Endothelial cell of hepatic sinusoid (primary cell): ENCODE measurements around the gene PSORS1C1.

Experiments
- in situ Hi-C: cut with HindIII; loops from 2 replicates; pipeline ENCODE4 v1.10.0; 2017; ENCODE audit warnings: low sequenced_read_pairs

The PSORS1C1 gene

DNA sequence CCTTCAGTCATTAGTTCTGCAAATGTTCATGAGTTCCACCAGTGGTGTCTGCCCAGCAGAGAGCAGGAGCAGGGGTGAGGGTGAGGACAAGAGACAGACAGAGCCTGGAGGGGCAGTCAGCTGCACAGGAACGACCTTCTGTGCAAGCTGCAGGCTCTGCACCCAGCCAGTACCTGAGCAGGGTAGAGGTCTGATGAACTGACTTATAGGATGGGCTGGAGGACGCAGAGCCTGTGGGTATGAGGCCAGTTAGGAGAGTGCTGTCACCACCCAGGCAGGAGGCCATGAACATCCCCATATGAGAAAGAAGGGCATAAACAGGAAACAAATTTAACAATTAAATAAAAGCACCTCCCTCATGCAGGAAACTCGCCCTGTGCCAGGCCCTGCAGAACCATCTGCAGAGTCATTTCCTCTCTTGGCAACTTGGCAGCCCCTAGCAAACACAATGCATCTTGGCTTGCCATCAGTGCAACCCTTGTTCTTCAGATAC lies 20.2 kb upstream of the PSORS1C1 start:
- in situ Hi-C loops: no loop called here

DNA sequence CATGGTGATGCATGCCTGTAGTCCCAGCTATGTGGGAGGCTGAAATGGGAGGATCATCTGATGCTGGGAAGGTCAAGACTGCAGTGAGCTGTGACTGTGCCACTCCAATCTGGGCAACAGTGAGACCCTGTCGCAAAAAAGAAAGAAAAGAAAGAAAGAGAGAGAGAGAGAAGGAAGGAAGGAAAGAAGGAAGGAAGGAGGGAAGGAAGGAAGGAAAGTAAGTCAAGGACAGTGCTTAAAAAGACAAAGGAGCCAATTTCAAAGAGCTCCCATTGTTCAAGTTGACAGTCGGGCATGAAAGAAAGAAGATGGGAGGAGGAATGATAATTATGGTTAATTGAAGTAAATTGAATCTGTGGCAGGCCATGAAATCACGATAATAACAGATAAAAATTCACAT lies 18.4 kb upstream of the PSORS1C1 start:
- in situ Hi-C loops: no loop called here

DNA sequence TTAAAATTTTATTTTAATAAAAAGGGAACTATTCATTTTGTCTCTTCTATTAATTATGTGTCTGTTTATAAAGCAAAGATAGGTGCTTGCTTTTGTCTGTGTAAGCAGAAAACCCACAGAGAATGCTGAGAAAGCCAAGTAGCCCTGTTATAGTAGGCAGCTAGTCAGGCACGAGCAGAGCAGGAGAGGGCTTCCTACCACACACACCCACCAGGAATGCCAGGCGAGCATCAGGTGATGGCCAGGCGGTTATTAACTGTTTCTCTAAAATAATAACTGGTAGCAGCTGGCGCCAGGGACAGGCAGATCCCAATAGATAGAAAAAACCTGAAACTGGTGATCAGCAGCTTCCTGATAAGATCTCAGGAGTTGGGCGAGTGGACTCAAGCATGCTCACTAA lies 17.9 kb upstream of the PSORS1C1 start:
- in situ Hi-C loops: no loop called here

DNA sequence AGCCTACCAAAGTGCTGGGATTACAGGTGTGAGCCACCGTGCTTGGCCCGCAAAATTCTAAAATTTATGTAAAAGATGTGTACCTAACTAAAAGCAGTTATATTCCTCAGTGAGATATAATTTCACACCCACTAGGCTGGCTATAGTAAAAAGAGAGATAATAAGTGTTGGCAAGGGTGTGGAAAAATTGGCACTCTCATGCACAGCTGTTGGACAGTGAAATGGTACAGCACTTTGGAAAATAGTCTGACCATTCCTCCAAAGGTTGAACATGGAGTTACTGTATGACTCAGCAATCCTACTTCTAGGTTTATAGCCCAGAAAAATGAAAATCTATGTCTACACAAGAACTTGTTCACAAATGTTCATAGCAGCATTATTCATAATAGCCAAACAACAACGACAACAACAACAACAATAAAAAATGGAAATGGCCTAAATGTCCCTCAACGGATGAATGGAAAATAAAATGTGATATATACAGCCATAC lies 16.1 kb upstream of the PSORS1C1 start:
- in situ Hi-C loops: no loop called here

DNA sequence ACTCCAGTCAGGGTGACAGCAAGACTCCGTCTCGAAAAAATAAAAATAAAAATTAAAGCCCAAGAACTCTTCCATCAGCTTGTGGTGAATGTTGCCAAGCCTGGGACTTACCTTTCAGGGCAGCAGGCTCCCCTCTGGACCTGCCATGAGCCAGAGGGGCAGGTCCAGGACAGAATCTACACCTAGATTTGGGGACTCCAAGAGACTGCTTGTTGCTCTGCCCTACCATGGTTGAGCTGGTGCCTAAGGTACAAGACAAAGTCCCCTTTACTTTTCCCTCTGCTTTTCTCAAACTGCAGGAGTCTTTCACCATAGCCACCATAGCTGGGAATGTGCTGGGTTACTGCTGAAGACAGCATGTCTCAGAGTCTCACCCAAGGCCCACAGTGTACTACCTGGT lies 11.5 kb upstream of the PSORS1C1 start:
- in situ Hi-C loops: no loop called here

DNA sequence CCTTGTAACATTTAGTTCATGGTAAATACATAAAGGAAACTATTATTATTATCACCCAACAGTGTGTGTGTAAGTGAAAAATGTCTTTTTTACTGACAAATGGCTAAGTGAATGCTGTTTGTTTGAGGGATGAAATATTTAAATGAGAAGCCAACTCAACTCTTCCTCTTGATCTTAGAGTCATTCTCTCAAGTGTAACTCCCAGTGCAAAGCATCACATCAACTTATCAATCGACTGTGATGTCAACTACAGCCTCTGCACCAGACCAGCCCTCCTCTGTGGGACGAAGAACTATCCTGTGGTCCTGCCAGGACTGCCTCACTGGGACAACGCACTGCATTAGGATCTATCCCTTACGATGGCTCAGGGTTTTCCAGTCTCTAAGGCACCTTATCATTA lies 7.5 kb upstream of the PSORS1C1 start:
- in situ Hi-C loops: no loop called here

DNA sequence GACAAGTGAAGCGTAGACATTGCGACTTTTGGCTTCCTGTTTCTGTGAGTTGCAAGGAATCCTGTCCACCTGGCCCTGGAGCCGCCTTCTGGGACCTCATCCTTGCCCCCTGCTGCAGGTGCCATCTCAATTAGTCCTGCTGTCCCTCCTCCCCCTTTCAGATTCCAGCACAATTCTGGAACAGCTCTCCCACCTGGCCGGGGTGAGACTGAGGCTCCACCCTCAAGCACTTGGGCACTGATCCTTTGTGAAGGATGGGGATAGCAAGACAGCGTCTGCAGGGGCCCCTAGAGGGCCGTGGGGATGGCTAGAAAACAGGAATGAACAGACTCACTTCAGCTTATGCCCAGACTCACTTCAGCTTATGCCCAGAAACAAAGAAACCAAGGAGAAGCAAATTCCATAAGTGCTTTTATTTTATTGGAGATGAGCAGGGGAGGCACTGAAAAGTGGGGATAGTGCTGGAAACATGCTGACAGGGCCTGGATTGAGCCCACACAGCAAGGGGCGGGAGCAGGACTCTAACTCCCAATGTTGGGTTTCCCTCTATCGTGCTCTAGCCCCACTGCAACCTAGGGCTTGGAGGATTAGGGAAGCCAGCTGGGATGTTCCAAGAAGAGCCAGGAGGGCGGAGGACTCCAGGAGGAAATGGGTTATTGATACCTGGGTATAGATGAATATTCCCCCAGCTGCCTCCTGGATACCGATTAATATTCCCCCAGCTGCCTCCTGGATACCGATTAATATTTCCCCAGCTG lies 3.6 kb upstream of the PSORS1C1 start:
- in situ Hi-C loops: no loop called here

DNA sequence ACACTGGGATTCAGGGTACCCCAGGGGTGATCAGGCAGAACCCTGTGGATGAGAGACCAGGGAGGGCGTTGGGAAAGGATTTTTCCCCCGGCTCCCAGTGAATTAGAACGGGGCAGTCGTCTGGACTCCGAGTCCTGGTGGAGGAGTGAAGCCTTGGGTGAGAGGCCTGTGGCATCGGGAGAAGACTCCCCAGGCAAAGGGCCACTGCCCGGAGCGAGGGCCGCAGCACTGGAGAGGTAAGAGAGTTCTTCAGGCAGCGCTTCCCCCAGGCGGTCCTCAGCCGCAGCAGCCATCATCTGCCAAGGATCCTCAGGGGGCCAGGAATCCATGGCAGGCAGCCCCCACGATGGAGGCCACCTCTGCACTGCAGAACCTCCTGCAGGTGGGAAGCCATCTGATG lies 2.9 kb upstream of the PSORS1C1 start:
- in situ Hi-C loops: no loop called here

DNA sequence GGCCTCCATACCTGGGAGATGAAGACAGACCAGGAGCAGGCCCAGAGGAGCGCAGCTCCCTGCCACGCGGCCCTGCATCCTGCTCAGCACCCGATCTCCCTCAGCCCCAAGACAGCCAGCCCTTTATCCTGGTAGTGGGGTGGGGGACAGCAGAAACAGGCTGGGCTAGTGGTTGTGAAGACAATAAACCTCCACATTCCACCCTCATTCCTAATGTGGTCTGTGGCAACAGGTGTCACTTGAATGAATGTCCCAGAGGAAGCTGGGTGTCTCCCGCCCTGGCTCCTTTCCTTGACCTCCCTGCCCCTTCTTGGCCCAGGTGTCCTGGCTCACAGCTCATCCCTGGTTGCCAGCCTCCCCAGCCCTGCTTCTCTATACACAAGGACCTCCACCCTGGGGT lies 2.1 kb upstream of the PSORS1C1 start, which contains the start of gene C6orf15:
Gene C6orf15, minus strand, starts transcription at position 98 of the 400 bp plus-strand sequence. Its CDS starts 20 bp downstream, at position 78.
- in situ Hi-C loops: no loop called here

DNA sequence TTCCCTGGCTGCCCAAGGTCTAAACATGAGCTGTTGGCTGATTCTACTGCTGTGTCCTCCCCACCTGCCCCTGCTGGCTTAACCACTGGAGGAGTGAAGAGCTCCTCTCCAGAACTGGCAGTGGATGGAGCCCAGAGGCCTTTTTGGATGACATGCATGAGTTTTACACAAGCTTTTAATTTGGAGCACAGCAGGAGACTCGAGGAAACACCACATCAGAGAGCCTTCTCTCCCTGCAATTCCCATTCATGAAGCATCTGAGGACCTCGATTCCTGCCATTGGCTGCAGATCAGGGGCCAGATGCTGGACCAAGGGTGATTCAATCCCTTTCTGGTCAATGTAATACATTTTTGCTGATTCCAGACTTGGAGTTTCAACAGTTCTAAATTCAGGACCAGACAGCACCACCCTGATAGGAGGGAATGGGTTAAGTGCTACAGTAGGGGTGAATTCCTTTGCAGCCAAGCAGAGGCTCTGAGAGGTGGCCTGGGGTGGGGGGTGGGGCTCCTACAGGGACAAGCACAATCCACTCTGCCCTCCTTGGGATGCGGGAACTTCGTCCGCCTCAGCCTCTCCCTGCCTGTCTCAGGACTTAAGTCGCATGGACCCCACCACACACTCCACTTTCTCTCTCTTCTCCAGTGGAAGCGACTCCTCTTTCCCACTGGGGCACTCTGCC lies 599 bp upstream of the PSORS1C1 start:
- in situ Hi-C loops: no loop called here

DNA sequence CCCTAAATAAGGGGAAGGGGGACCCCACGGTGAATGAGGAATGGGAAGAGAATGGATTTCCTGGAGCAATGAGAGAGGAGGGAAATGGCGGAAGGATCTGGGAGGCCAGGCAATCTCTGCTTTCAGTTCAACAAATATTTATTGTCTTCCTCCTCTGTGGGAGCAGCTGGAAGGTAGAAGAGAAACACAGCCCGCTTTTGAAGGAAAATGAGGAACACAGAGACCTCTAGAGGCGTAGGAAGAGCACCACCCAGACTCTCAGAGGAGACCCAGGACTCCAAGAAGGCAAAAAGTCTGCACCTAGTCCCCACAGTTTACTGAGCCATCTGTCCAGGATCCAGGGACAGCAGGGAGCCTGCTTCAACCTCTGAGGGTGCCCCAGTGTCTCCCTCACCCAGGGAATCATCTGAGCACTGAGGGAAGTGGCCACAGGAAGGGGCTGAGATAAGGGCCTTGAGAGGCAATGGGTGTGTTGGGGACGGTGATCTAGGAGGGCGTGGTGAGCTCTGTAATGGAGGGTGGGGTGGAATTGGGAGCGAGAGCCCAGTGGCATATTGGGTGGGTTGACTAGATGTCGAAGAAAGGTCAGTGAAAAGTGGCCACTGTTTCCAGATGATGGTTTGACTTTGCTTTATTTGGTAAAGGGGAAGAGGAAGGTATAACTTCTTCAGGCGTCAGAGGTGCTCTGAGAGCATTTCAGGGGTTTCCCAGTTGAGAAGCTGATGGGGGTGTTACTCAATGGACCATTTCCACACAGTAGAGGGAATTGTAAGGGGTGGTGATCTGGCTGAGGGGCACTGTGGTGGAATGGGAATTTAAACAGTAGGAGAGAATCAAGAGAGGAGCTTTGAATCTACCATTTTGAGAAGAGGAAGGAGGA lies 610 bp downstream of the PSORS1C1 start:
- in situ Hi-C loops: no loop called here

DNA sequence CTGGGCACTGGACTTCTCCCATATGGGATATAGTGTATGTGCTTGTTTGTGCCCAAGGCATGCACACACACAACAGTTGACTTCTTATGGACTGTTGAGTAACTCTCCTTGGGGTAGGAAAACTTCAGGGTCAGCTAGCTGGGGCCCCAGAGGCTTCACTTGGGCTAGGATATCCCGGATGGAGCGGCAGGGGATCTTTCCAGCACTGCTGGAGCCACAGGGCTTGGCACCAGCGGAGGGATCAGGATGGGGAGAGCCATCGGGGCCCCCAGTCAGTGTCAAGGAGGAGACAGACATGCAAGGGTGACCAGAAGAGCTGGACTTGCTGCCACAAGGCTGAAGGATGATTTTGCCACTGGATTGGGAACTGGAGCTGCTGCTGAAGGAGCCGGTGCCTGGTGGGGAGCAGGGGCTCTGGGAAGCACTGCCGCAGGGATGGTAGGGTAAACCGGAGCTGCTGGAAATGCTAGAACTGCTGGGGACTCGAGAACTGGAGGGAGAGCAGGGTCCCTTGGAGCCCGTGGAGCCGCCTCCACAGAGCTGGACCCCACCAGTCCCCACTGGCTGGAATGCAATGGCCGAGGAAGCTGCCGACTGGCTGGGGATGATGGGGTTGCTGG lies 1.5 kb downstream of the PSORS1C1 start:
- in situ Hi-C loops: no loop called here

DNA sequence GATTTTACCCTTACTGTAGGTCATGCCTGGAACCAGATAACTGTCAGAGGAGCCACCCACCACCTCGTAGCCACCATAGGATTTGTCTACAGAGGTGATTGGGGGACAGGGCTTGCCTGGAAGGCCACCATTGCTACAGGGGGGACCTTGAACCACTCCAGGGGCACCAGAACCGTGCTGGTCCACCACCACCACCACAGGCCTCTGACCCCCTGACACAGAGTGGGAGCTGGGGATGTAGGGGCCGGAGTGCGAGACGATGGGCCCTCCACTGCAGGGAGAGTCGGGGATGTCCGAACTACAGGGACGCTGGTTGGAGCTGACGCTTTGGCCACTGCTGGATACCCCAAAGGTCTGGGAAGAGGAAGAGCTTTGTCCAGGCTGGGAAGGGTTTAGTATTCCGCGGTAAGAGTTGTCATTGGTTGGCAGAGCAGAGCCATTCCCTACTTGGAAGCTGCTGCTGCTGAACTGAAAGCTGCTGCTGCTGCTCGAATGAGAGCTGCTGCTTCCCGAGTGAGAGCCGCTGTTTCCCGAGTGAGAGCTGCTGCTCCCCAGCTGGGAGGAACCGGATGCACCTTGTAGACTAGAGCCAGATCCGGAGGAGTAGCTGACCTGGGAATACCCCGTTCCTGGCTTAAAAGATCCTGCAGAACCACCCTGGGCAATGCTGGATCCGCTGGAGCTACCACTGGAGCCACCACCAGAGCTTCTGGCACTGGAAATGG lies 2.2 kb downstream of the PSORS1C1 start:
- in situ Hi-C loops: no loop called here

DNA sequence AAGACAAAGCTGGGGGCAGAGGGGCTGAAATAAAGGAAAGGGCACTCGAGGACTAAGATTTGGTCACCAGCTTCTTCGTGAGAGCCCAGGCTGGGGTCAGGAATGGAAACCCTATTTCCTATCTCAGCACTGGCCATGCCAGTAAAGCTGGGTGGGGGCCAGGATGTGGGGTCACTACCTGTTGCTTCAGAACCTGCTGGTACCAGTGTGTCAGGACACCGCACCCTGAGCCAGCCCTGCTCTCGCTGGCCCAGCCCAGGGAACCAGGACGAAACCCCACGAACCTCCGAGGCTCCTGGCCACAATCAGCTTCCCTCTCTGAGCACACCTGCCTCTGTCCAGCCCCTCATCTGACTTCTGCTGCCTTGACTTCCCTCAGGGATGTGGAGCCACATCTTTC lies 3.6 kb downstream of the PSORS1C1 start:
- in situ Hi-C loops: no loop called here

DNA sequence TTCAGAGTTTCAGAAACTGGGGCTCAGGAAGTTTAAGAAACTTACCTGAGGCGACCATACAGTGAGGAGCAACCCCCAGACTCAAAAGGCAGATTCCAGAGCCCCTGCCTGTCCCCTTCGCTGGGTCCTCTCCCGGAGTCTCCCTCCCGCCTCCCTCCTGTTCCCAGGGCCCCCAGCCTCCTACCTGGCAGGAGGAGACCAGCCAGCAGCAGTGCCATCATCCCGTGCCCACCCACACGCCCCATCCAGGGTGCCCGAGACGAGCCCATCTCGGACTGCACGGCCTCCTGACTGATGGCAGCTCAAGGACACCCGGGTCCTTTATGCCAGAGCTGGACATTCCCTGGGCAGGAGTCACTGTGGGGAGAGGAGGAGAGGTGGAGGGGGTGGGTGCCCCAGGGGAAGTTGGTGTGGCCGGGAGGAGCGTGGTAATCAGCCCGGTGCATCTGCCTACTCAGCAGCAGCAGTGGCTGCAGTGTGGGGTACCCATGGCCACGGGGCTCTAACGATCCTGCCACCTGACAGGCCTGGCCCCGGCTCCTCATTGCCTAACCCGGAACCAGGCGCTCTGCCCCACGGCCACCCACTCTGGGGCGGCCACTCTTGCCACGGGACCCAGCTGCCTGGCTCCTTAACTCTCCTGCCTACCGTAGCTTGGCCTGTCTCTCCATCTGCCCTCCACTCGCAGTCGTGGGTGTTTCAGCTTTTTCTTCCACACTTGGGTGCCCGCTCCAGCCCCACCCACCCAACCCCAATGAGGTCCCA lies 5.7 kb downstream of the PSORS1C1 start, which contains the start of gene CDSN:
Gene CDSN, minus strand, starts transcription at position 296 of the 765 bp plus-strand sequence. Its CDS starts 27 bp downstream, at position 269.
- in situ Hi-C loops: no loop called here

DNA sequence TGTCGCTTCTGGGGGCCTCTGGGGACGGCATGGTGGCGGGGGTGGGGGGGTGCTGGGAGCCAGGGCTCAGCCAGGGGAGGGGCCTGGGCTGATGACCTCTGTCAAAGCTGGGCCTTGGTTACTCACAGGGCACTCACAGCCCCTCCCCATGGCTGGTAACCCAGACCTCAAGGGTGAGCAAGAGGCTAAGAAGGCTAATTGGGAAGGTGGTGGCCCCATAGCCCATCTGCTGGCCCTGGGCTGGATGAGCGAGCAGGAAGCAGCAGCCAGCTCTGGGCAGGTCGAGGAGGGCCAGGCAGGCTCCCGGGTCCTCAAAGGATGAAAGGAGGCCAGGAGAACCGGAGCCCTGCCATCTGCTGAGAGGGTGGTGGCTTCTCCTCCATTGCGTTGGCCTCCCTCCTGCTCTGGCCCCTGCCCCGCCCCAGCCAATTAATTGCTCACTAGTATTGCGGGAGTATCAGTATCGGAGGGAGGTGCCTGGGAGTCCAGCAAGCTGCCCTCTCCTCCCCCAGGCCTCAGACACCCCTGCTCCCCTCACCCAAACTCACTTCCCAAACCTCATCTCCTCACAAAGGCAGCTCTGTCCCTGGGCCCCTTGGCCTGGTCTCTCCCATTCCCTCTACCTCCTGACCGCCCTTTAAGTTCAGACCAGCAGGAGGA lies 6.7 kb downstream of the PSORS1C1 start:
- in situ Hi-C loops: no loop called here

DNA sequence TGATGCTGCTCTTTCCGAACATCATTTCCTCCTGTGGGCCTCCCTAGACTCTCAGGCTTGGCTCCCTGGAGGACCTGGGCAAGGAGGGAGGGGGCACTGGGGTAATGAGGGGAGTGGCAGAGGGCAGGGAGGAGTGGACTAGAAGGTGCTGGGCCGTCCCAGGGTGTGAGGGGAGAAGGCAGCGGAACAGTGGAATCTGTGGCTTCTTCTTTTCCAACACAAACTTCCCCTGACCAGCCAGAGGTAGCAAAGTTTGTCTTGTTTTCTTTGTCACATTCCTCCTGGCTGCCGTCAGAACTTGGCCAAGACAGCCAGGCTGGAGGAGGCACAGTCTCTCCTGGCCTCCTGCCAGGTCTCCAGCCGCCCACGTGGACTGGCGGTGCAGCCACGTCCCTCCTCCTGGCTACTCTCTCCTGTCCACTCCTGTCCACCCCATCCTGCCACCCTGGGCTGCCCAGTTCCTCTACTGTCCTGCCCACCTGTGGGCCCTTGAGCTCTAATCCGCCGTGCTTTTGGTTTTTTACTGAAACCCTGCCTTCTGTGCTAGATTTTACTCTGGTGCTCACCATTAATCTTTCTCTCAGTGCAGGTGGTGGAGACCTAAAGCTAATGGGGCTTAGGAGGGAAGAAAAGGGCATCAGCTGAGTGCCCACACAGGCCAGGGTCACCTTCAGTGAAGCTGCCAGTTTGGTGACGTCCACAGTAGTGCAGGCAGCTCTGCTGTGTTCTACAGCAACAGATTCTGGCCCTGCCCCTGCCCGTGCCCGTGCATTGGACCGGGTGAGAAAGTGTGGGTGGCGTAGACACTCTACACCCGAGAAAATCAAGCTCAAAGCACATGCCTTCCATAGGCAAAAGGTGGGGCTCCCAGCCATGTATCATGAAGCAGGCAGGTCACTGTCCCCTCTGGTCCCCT lies 8.4 kb downstream of the PSORS1C1 start:
- in situ Hi-C loops: no loop called here

DNA sequence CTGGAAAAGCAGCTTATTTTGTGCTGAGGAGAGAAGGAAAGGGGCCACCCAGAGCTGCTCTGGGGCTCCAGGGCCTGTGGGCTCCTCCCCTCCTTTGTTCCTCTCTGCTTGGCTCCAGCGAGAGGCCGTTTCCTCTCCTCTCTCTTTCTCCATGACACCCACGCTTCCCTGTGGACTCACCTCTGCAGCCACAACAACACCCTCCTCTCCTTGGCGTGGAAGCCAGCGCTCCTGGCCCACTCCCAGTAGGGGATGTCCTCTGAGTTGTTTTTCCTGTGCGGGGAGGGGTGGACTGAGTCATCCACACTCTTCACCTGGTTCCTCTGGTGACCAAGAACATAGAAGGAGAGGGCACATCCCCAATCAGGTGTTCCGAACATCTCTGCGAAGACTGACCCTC lies 10.6 kb downstream of the PSORS1C1 start:
- in situ Hi-C loops: loop anchor here (5.0 kb wide), 1 partner anchor 57 kb away; no protein-coding TSS in a partner anchor
